ENCODE measurements around the gene SOX13.

GRCh38 chr1:204130178-204130577, 57.3 kb downstream of the SOX13 start:
- no peak for TF ChIP-seq CTCF (IDR thresholded peaks at IDR 0.05)
- no peak for TF ChIP-seq POLR2AphosphoS5 (IDR thresholded peaks at IDR 0.05; ENCODE audit: low read depth, low read length)
- TF ChIP-seq TCF7L2 (IDR thresholded peaks at IDR 0.05; ENCODE audit: low read depth, low read length): no peak
- no peak for TF ChIP-seq REST (IDR thresholded peaks at IDR 0.05; ENCODE audit: insufficient read depth in 1 of 2, low read depth in 2 of 2, low read length in 1 of 2)

Measured in Panc1 (cell line).